MM.1S (cell line): ENCODE results near the gene CA10.

Experiments
- EZH2phosphoT487 ChIP-seq: fragments of 300-600 bp; sonication (generic); IDR thresholded peaks from 2 replicates; pipeline ENCODE4 v1.6.1; 2018; ENCODE audit warnings: antibody characterized with exemption, low read length
- TF ChIP-seq, protein P1 (sequence below): fragments of 300-600 bp; sonication (generic); IDR thresholded peaks from 2 replicates; pipeline ENCODE4 v1.5.1; 2016; ENCODE audit warnings: antibody characterized with exemption, low read length, mixed read lengths

DNA sequence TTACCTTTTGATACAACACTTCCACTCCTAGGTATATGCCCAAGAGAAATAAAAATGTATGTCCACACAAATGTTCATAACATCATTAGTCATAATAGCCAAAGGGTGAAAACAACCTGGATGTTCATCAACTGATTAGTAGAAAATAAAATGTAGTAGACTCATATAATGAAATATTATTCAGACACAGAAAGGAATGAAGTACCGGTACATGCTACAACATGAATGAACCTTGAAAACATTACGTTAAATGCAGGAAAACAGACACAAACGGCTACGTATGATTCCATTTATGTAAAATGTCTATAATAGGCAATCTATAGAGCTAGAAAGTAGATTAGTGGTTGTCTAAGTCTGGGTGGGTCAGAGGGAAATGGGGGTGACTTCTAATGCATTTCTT is 358.5 kb downstream of the CA10 start:
- TF ChIP-seq, protein P1, sequence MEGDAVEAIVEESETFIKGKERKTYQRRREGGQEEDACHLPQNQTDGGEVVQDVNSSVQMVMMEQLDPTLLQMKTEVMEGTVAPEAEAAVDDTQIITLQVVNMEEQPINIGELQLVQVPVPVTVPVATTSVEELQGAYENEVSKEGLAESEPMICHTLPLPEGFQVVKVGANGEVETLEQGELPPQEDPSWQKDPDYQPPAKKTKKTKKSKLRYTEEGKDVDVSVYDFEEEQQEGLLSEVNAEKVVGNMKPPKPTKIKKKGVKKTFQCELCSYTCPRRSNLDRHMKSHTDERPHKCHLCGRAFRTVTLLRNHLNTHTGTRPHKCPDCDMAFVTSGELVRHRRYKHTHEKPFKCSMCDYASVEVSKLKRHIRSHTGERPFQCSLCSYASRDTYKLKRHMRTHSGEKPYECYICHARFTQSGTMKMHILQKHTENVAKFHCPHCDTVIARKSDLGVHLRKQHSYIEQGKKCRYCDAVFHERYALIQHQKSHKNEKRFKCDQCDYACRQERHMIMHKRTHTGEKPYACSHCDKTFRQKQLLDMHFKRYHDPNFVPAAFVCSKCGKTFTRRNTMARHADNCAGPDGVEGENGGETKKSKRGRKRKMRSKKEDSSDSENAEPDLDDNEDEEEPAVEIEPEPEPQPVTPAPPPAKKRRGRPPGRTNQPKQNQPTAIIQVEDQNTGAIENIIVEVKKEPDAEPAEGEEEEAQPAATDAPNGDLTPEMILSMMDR = no peak
- no peak for TF ChIP-seq EZH2phosphoT487
